HAP-1 (cell line): Measurements from ENCODE around the gene DLG2.

ENCODE experiments used
- DNase-seq, 2 experiments: peaks; one replicate each; pipeline ENCODE4 v3.0.0-alpha.2; 2016 to 2020; ENCODE audit warnings: low spot score in 2 of 2
- H3K27me3 ChIP-seq: fragments of 250-450 bp; sonication (Bioruptor Pico); 2 replicates; pipeline ENCODE4 v1.5.1; 2020; ENCODE audit warnings: low read depth, mild to moderate bottlenecking, moderate library complexity
- H3K36me3 ChIP-seq: fragments of 250-450 bp; sonication (Bioruptor Pico); replicated peaks from 2 replicates; pipeline ENCODE4 v1.5.1; 2020; ENCODE audit warnings: mild to moderate bottlenecking
- H3K4me1 ChIP-seq: fragments of 250-450 bp; sonication (Bioruptor Pico); 2 replicates; pipeline ENCODE4 v1.5.1; 2020; ENCODE audit warnings: mild to moderate bottlenecking
- H3K4me3 ChIP-seq: fragments of 250-450 bp; sonication (Bioruptor Pico); 2 replicates; pipeline ENCODE4 v1.5.1; 2020; ENCODE audit warnings: mild to moderate bottlenecking, moderate library complexity
- H3K9me3 ChIP-seq: fragments of 250-450 bp; sonication (Bioruptor Pico); 2 replicates; pipeline ENCODE4 v1.5.1; 2020; ENCODE audit warnings: mild to moderate bottlenecking, moderate library complexity
- in situ Hi-C: fragments of 300-500 bp; cut with MboI; formaldehyde crosslinking; loops from 3 replicates; pipeline ENCODE4 v1.14.3; 2020; ENCODE audit warnings: low sequenced_read_pairs, inconsistent platforms, mixed read lengths

The DLG2 gene

GRCh38 chr11:84544566-84544965 lies 1082.6 kb downstream of the DLG2 start:
- peaks cover 6% of the 10 kb centered on the region for H3K4me1 ChIP-seq
- no peak overlapping the region for H3K4me3 ChIP-seq
- no peaks in the 10 kb centered on the region for H3K9me3 ChIP-seq
- no peaks in the 10 kb centered on the region for H3K27me3 ChIP-seq
- H3K36me3 ChIP-seq: no peaks in the 10 kb centered on the region
- DNase-seq: no peak
- in situ Hi-C loops: loop anchor here (25.0 kb wide), 2 partner anchors 707 to 1043 kb away; no protein-coding TSS in a partner anchor

GRCh38 chr11:84543367-84544159 lies 1083.6 kb downstream of the DLG2 start:
- in situ Hi-C loops: loop anchor here (25.0 kb wide), 2 partner anchors 706 to 1044 kb away; no protein-coding TSS in a partner anchor

GRCh38 chr11:84541731-84542340 lies 1085.3 kb downstream of the DLG2 start:
- Histone ChIP-seq H3K36me3 (no peaks in the 10 kb centered on the region), H3K4me3 (no peak overlapping the region), H3K9me3 (no peaks in the 10 kb centered on the region), H3K4me1 (peaks cover 6% of the 10 kb centered on the region), H3K27me3 (no peaks in the 10 kb centered on the region)
- no peak for DNase-seq
- in situ Hi-C loops: loop anchor here (25.0 kb wide), 2 partner anchors 705 to 1045 kb away; no protein-coding TSS in a partner anchor

More at GRCh38 chr11:84543367-84544159, 1083.6 kb downstream of the DLG2 start:
- no peaks in the 10 kb centered on the region for H3K27me3 ChIP-seq
- peaks cover 6% of the 10 kb centered on the region for H3K4me1 ChIP-seq
- no peaks in the 10 kb centered on the region for H3K36me3 ChIP-seq
- no peak overlapping the region for H3K4me3 ChIP-seq
- DNase-seq: peak in 1 of 2 experiments; percentile 41
- H3K9me3 ChIP-seq: no peaks in the 10 kb centered on the region

- Histone ChIP-seq H3K4me3 (no peak overlapping the region), H3K4me1 (peaks cover 4% of the 10 kb centered on the region), H3K27me3 (no peaks in the 10 kb centered on the region), H3K9me3 (no peaks in the 10 kb centered on the region), H3K36me3 (no peaks in the 10 kb centered on the region)
- no peak for DNase-seq
- in situ Hi-C loops: loop anchor here (25.0 kb wide), 2 partner anchors 699 to 1051 kb away; no protein-coding TSS in a partner anchor
Measured at GRCh38 chr11:84536456-84536855, 1090.7 kb downstream of the DLG2 start.

GRCh38 chr11:84532364-84532763 lies 1094.8 kb downstream of the DLG2 start:
- no peak for DNase-seq
- Histone ChIP-seq H3K9me3 (no peaks in the 10 kb centered on the region), H3K27me3 (no peaks in the 10 kb centered on the region), H3K36me3 (no peaks in the 10 kb centered on the region), H3K4me1 (peaks cover 10% of the 10 kb centered on the region), H3K4me3 (no peak overlapping the region)
- in situ Hi-C loops: loop anchor here (25.0 kb wide), 2 partner anchors 695 to 1055 kb away; no protein-coding TSS in a partner anchor

GRCh38 chr11:84526250-84526649 lies 1100.9 kb downstream of the DLG2 start:
- in situ Hi-C loops: loop anchor here (10.0 to 25.0 kb wide), 3 partner anchors 121 to 1061 kb away; no protein-coding TSS in a partner anchor
- Histone ChIP-seq H3K4me1 (peaks cover 4% of the 10 kb centered on the region), H3K27me3 (no peaks in the 10 kb centered on the region), H3K9me3 (no peaks in the 10 kb centered on the region), H3K36me3 (no peaks in the 10 kb centered on the region), H3K4me3 (no peak overlapping the region)
- no peak for DNase-seq

GRCh38 chr11:84524422-84525051 lies 1102.6 kb downstream of the DLG2 start:
- Histone ChIP-seq H3K36me3 (no peaks in the 10 kb centered on the region), H3K9me3 (no peaks in the 10 kb centered on the region), H3K27me3 (no peaks in the 10 kb centered on the region), H3K4me1 (peaks cover 2% of the 10 kb centered on the region; the same call in 1 of the 2 replicates), H3K4me3 (no peak overlapping the region)
- DNase-seq: peak in 1 of 2 experiments; percentile 50
- in situ Hi-C loops: loop anchor here (10.0 to 25.0 kb wide), 3 partner anchors 120 to 1063 kb away; no protein-coding TSS in a partner anchor

- no peak for DNase-seq
- Histone ChIP-seq H3K27me3 (no peaks in the 10 kb centered on the region), H3K9me3 (no peaks in the 10 kb centered on the region), H3K4me3 (no peak overlapping the region), H3K4me1 (peaks cover 11% of the 10 kb centered on the region), H3K36me3 (no peaks in the 10 kb centered on the region)
- in situ Hi-C loops: loop anchor here (10.0 kb wide), 1 partner anchor 118 kb away; no protein-coding TSS in a partner anchor
Measured at GRCh38 chr11:84522331-84522730, 1104.8 kb downstream of the DLG2 start.

GRCh38 chr11:84518631-84519183 lies 1108.4 kb downstream of the DLG2 start:
- no peaks in the 10 kb centered on the region for H3K36me3 ChIP-seq
- no peak overlapping the region for H3K4me3 ChIP-seq
- H3K9me3 ChIP-seq: no peaks in the 10 kb centered on the region
- H3K4me1 ChIP-seq: peaks cover 27% of the 10 kb centered on the region
- no peak for DNase-seq
- in situ Hi-C loops: no loop called here
- no peaks in the 10 kb centered on the region for H3K27me3 ChIP-seq

GRCh38 chr11:84514436-84514835 lies 1112.7 kb downstream of the DLG2 start:
- no peak overlapping the region for H3K4me3 ChIP-seq
- H3K9me3 ChIP-seq: no peaks in the 10 kb centered on the region
- H3K36me3 ChIP-seq: no peaks in the 10 kb centered on the region
- H3K4me1 ChIP-seq: peaks cover 32% of the 10 kb centered on the region
- DNase-seq: peak; percentile 86 to 97
- in situ Hi-C loops: no loop called here
- H3K27me3 ChIP-seq: no peaks in the 10 kb centered on the region

GRCh38 chr11:84503503-84503902 lies 1123.6 kb downstream of the DLG2 start:
- Histone ChIP-seq H3K9me3 (no peaks in the 10 kb centered on the region), H3K4me3 (no peak overlapping the region), H3K27me3 (no peaks in the 10 kb centered on the region), H3K4me1 (peaks cover 5% of the 10 kb centered on the region), H3K36me3 (no peaks in the 10 kb centered on the region)
- no peak for DNase-seq
- in situ Hi-C loops: no loop called here

GRCh38 chr11:84501750-84502149 lies 1125.4 kb downstream of the DLG2 start:
- Histone ChIP-seq H3K27me3 (no peaks in the 10 kb centered on the region), H3K4me1 (peaks cover 5% of the 10 kb centered on the region), H3K9me3 (no peaks in the 10 kb centered on the region), H3K4me3 (no peak overlapping the region), H3K36me3 (no peaks in the 10 kb centered on the region)
- in situ Hi-C loops: no loop called here
- no peak for DNase-seq

GRCh38 chr11:84497981-84498411 lies 1129.1 kb downstream of the DLG2 start:
- in situ Hi-C loops: no loop called here
- Histone ChIP-seq H3K4me1 (peaks cover 5% of the 10 kb centered on the region), H3K36me3 (no peaks in the 10 kb centered on the region), H3K27me3 (no peaks in the 10 kb centered on the region), H3K4me3 (no peak overlapping the region), H3K9me3 (no peaks in the 10 kb centered on the region)
- DNase-seq: no peak
